ENCODE results near the gene CAMTA1.

The CAMTA1 gene

DNA sequence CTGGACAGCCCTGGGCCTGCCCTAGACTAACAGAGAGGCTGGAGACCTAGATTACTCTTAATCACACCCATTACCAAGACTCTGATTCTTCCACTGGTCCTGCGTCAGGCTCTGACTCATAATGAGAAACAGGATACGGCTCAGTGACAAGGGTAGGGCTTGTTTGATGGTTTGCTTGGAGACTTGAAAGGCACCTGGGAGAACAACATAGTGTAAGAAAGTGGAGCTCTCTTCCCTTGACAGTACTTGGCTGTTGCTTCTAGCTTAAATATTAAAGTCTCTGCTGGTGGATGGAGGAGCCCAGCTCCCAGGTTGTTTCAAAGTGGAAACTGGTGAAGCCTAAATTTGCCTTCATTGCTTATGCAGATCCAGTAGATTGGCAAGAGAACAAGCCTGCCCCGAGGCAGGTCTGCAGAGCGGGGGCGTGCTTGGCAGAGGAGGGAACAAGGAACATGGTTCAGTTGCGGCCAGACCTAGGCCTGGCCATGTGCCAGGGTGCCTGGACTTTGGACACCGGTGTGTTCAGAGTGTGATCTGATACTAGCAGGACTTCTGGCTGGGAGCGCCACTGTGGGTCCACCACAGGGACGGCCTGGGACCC is 480.6 kb downstream of the CAMTA1 start:
- DNase-seq = no peak
- Histone ChIP-seq H3K27ac (ENCODE audit: low read length) (no peak overlapping the region), H3K4me2 (ENCODE audit: low read depth, low read length) (no peak overlapping the region), H3K9me2 (replicated peaks; ENCODE audit: insufficient read depth, low read length) (no peaks in the 10 kb centered on the region), H3K4me3 (ENCODE audit: low read length) (no peak overlapping the region), H2AFZ (ENCODE audit: low read length) (no peak overlapping the region), H3K36me3 (replicated peaks; ENCODE audit: insufficient read depth, low read length) (no peaks in the 10 kb centered on the region), H3K9ac (ENCODE audit: low read length) (no peak overlapping the region), H3K79me2 (ENCODE audit: low read length) (no peaks in the 10 kb centered on the region), H3K4me1 (ENCODE audit: low read length) (no peaks in the 10 kb centered on the region), H3K9me3 (replicated peaks; ENCODE audit: insufficient read depth, low read length) (no peaks in the 10 kb centered on the region), H3K27me3 (replicated peaks; ENCODE audit: insufficient read depth, low read length) (peaks cover 82% of the 10 kb centered on the region), H3F3A (ENCODE audit: insufficient read depth, low read length) (no peaks in the 10 kb centered on the region), H4K20me1 (ENCODE audit: insufficient read depth, low read length) (no peaks in the 10 kb centered on the region)
- no peak for TF ChIP-seq EZH2phosphoT487 (IDR thresholded peaks at IDR 0.05; ENCODE audit: low read length)
- TF ChIP-seq, protein P1, sequence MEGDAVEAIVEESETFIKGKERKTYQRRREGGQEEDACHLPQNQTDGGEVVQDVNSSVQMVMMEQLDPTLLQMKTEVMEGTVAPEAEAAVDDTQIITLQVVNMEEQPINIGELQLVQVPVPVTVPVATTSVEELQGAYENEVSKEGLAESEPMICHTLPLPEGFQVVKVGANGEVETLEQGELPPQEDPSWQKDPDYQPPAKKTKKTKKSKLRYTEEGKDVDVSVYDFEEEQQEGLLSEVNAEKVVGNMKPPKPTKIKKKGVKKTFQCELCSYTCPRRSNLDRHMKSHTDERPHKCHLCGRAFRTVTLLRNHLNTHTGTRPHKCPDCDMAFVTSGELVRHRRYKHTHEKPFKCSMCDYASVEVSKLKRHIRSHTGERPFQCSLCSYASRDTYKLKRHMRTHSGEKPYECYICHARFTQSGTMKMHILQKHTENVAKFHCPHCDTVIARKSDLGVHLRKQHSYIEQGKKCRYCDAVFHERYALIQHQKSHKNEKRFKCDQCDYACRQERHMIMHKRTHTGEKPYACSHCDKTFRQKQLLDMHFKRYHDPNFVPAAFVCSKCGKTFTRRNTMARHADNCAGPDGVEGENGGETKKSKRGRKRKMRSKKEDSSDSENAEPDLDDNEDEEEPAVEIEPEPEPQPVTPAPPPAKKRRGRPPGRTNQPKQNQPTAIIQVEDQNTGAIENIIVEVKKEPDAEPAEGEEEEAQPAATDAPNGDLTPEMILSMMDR (IDR thresholded peaks at IDR 0.05; ENCODE audit: low read length) = no peak

DNA sequence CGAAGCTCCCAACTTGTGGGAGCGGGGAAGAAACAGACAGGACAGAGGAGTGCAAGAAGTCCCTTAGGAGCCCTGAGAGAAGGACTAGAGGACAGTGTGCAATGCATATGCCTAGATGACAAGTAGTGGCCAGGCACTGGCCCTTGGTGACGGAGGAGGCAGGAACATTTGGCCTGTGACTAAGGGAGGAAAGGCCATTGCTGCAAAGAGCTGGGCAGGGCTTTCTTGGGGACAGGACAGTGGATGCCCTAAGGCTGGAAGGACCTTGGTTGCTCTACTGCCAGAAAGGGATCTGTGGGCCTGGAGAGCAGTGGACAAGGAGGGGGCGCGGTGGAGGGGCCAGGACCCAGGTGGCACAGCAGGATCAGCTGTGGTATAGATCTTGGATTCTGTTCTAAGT is 481.3 kb downstream of the CAMTA1 start:
- no peak for DNase-seq
- Histone ChIP-seq H3K27me3 (replicated peaks; ENCODE audit: insufficient read depth, low read length) (peaks cover 82% of the 10 kb centered on the region), H3K9me3 (replicated peaks; ENCODE audit: insufficient read depth, low read length) (no peaks in the 10 kb centered on the region), H3K9ac (ENCODE audit: low read length) (no peak overlapping the region), H4K20me1 (ENCODE audit: insufficient read depth, low read length) (no peaks in the 10 kb centered on the region), H3K79me2 (ENCODE audit: low read length) (no peaks in the 10 kb centered on the region), H3K4me3 (ENCODE audit: low read length) (no peak overlapping the region), H3K36me3 (replicated peaks; ENCODE audit: insufficient read depth, low read length) (no peaks in the 10 kb centered on the region), H3K9me2 (replicated peaks; ENCODE audit: insufficient read depth, low read length) (no peaks in the 10 kb centered on the region), H3K4me1 (ENCODE audit: low read length) (no peaks in the 10 kb centered on the region), H3K4me2 (ENCODE audit: low read depth, low read length) (no peak overlapping the region), H3K27ac (ENCODE audit: low read length) (no peak overlapping the region), H3F3A (ENCODE audit: insufficient read depth, low read length) (no peaks in the 10 kb centered on the region), H2AFZ (ENCODE audit: low read length) (no peak overlapping the region)
- TF ChIP-seq EZH2 (optimal IDR thresholded peaks at IDR 0.05; ENCODE audit: low read depth, low read length) = no peak
- TF ChIP-seq, protein P1 (IDR thresholded peaks at IDR 0.05; ENCODE audit: low read length) = no peak
- TF ChIP-seq EZH2phosphoT487 (IDR thresholded peaks at IDR 0.05; ENCODE audit: low read length) = no peak

DNA sequence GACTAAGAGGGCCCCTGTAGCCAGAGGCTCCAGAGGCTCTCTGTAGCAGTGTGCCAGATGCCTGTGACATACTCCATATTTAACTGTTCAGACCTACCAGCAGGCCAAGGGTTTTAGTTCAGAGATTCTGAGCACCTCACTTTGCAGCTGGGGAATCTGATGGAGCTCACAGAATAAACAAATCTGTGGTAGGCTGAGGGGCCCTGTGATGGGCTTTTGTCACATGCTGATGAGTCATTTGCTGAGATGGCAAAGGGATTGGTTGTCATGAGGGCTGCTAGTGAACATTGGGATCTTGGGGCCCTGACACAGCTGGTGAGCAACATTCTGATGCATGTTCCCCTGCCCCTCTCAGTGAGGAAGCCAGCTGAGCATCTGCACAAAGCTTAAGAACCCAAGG is 482.2 kb downstream of the CAMTA1 start:
- no peak for DNase-seq
- Histone ChIP-seq H2AFZ (ENCODE audit: low read length) (no peak overlapping the region), H4K20me1 (ENCODE audit: insufficient read depth, low read length) (no peaks in the 10 kb centered on the region), H3K9me3 (replicated peaks; ENCODE audit: insufficient read depth, low read length) (no peaks in the 10 kb centered on the region), H3K4me3 (ENCODE audit: low read length) (no peak overlapping the region), H3K9ac (ENCODE audit: low read length) (no peak overlapping the region), H3F3A (ENCODE audit: insufficient read depth, low read length) (no peaks in the 10 kb centered on the region), H3K9me2 (replicated peaks; ENCODE audit: insufficient read depth, low read length) (no peaks in the 10 kb centered on the region), H3K36me3 (replicated peaks; ENCODE audit: insufficient read depth, low read length) (no peaks in the 10 kb centered on the region), H3K27ac (ENCODE audit: low read length) (no peak overlapping the region), H3K79me2 (ENCODE audit: low read length) (no peaks in the 10 kb centered on the region), H3K4me1 (ENCODE audit: low read length) (no peaks in the 10 kb centered on the region), H3K27me3 (replicated peaks; ENCODE audit: insufficient read depth, low read length) (peaks cover 82% of the 10 kb centered on the region), H3K4me2 (ENCODE audit: low read depth, low read length) (no peak overlapping the region)
- TF ChIP-seq EZH2 (optimal IDR thresholded peaks at IDR 0.05; ENCODE audit: low read depth, low read length) = no peak
- TF ChIP-seq EZH2phosphoT487 (IDR thresholded peaks at IDR 0.05; ENCODE audit: low read length) = no peak
- TF ChIP-seq, protein P1 (IDR thresholded peaks at IDR 0.05; ENCODE audit: low read length) = no peak
